IPS DF 6.9 (cell line): ENCODE data around the gene TNRC6A.

ENCODE experiments used
- DNase-seq: peaks from one replicate; pipeline ENCODE4 v3.0.0-alpha.2; 2013; ENCODE audit warnings: low read depth, low spot score
- H3K27ac ChIP-seq: one replicate; pipeline ENCODE4 v1.5.1; 2013; ENCODE audit warnings: low read length, control low read depth
- H3K27me3 ChIP-seq: 2 replicates; pipeline ENCODE4 v1.6.1; 2013; ENCODE audit warnings: mild to moderate bottlenecking, low read length; ENCODE audit not compliant: control insufficient read depth, insufficient read depth
- H3K36me3 ChIP-seq: 2 replicates; pipeline ENCODE4 v1.6.1; 2013; ENCODE audit warnings: low read length; ENCODE audit not compliant: control insufficient read depth, insufficient read depth
- H3K4me1 ChIP-seq: 2 replicates; pipeline ENCODE4 v1.6.1; 2013; ENCODE audit warnings: low read length; ENCODE audit not compliant: control insufficient read depth, insufficient read depth
- H3K4me3 ChIP-seq: 2 replicates; pipeline ENCODE4 v1.5.1; 2013; ENCODE audit warnings: mild to moderate bottlenecking, low read length
- H3K9me3 ChIP-seq: 2 replicates; pipeline ENCODE4 v1.6.1; 2013; ENCODE audit warnings: low read length, inconsistent platforms; ENCODE audit not compliant: control insufficient read depth, insufficient read depth
- WGBS: extraction: QIAGEN DNeasy Blood & Tissue Kit; methylation state at CpG from one replicate; pipeline ENCODE4 v1.1.7; 2013; ENCODE audit warnings: mixed read lengths, missing lambda C conversion rate; ENCODE audit not compliant: insufficient read length, insufficient coverage; 5-methylcytosine and 5-hydroxymethylcytosine counted together

The TNRC6A gene

GRCh38 chr16:24755201-24755874 lies 25.9 kb downstream of the TNRC6A start:
- Histone ChIP-seq H3K4me3 (no peak overlapping the region), H3K27me3 (no peaks in the 10 kb centered on the region), H3K27ac (no peak overlapping the region), H3K36me3 (no peaks in the 10 kb centered on the region; the same call in 1 of the 2 replicates), H3K4me1 (no peaks in the 10 kb centered on the region; the same call in 1 of the 2 replicates), H3K9me3 (no peaks in the 10 kb centered on the region)
- no peak for DNase-seq
- no CpG with 5 or more reads among the region's 3 CpGs for WGBS

DNA sequence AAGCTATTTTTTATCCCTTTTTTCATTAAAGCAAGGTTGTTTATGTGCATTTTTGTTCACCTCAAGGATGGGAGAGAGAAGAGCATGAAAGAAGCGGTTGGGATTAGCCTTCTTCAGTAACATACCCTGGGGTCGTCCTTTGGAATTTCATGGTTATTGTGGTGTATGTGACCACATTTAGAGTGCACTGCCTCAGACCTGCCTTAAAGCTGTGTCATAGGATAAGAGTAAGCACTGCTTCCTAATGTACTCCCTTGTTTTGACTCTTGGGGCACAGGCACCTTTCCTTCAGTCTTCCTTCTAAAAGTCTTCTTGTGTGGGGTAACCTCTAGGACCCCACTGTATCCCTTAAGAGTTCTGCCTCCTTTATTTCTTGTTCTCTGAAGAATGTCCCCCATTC lies 28.9 kb downstream of the TNRC6A start:
- no peak overlapping the region for H3K4me3 ChIP-seq
- no peaks in the 10 kb centered on the region for H3K9me3 ChIP-seq
- no peaks in the 10 kb centered on the region; the same call in 1 of the 2 replicates for H3K4me1 ChIP-seq
- H3K27me3 ChIP-seq = no peaks in the 10 kb centered on the region
- WGBS = no CpG with 5 or more reads among the region's 2 CpGs
- H3K27ac ChIP-seq = no peak overlapping the region
- no peak for DNase-seq
- H3K36me3 ChIP-seq = no peaks in the 10 kb centered on the region; the same call in 1 of the 2 replicates

DNA sequence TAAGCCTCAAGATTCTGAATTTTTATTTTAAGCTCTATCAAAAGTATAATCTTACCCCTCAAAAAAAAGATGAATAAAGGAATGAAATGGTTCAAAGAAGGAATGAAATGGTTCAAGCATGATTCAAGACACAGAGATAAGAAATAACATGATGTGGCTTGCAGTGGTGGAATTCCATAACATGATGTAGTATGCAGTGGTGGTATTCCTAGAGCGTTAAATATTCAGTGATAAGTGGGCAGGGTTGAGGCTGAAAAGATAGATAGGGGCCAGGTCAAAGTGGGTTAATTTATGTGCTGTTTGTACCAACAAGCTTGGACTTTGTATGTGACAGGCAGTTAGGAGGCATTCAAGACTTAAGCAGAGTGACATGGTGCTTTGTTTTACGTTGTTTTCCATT lies 29.6 kb downstream of the TNRC6A start:
- no peak for DNase-seq
- H3K9me3 ChIP-seq = no peaks in the 10 kb centered on the region
- H3K27ac ChIP-seq = no peak overlapping the region
- no peaks in the 10 kb centered on the region; the same call in 1 of the 2 replicates for H3K36me3 ChIP-seq
- WGBS = no CpG with 5 or more reads among the region's 2 CpGs
- H3K4me1 ChIP-seq = no peaks in the 10 kb centered on the region; the same call in 1 of the 2 replicates
- no peaks in the 10 kb centered on the region for H3K27me3 ChIP-seq
- H3K4me3 ChIP-seq = no peak overlapping the region

DNA sequence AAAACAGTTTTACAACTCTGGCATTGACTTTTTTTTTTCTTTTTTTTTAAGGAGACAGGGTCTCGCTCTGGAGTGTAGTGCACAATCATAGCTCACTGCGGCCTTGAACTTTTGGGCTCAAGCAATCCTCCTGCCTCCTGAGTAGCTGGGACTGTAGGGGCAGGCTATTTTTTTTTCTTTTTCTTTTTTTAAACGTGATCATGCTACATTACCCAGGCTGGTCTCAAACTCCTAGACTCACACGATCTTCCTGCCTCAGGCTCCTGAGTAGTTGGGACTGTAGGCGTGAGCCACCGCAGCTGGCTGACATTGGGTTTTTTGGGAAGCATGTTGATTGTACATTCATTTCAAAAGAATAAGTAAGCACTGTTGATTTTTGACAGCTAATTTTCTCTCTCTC lies 32.1 kb downstream of the TNRC6A start:
- Histone ChIP-seq H3K4me3 (no peak overlapping the region), H3K36me3 (no peaks in the 10 kb centered on the region; the same call in 1 of the 2 replicates), H3K27ac (no peak overlapping the region), H3K9me3 (no peaks in the 10 kb centered on the region), H3K4me1 (no peaks in the 10 kb centered on the region; the same call in 1 of the 2 replicates), H3K27me3 (no peaks in the 10 kb centered on the region)
- WGBS = no CpG with 5 or more reads among the region's 6 CpGs
- DNase-seq = no peak

- no CpG with 5 or more reads among the region's 2 CpGs for WGBS
- H3K27me3 ChIP-seq = no peaks in the 10 kb centered on the region
- no peak for DNase-seq
- no peaks in the 10 kb centered on the region; the same call in 1 of the 2 replicates for H3K36me3 ChIP-seq
- no peaks in the 10 kb centered on the region for H3K4me1 ChIP-seq
- no peak overlapping the region for H3K4me3 ChIP-seq
- H3K9me3 ChIP-seq = no peaks in the 10 kb centered on the region
- no peak overlapping the region for H3K27ac ChIP-seq
Measured at GRCh38 chr16:24764916-24765315, 35.5 kb downstream of the TNRC6A start.

GRCh38 chr16:24766057-24766456 lies 36.6 kb downstream of the TNRC6A start:
- WGBS = 100% methylated on average over 1 of the region's 3 CpGs
- Histone ChIP-seq H3K4me3 (no peak overlapping the region), H3K27me3 (no peaks in the 10 kb centered on the region), H3K9me3 (no peaks in the 10 kb centered on the region), H3K27ac (no peak overlapping the region), H3K4me1 (no peaks in the 10 kb centered on the region), H3K36me3 (no peaks in the 10 kb centered on the region; the same call in 1 of the 2 replicates)
- no peak for DNase-seq

DNA sequence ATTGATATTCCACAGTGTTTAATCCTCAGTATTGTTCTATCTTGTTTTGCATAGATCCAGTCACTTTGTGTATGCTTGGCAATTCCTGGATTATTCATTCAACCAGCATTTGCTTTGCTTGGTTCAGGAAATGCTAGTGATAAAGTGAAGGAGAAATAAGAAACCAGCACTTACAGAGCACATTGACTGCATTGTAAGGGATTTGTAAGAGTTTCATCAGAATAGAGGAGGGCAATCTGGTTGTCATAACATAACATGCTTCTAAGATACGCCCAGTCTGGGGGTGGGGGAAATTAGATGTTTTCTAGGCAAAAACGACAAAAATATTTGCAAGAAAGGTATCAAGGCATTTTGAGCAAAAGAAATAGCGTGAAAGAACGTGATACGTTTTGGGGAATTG lies 40.4 kb downstream of the TNRC6A start:
- Histone ChIP-seq H3K27me3 (no peaks in the 10 kb centered on the region), H3K36me3 (no peaks in the 10 kb centered on the region; the same call in 1 of the 2 replicates), H3K27ac (no peak overlapping the region), H3K9me3 (no peaks in the 10 kb centered on the region), H3K4me1 (no peaks in the 10 kb centered on the region), H3K4me3 (no peak overlapping the region)
- no peak for DNase-seq
- 100% methylated on average over 4 of the region's 5 CpGs for WGBS

DNA sequence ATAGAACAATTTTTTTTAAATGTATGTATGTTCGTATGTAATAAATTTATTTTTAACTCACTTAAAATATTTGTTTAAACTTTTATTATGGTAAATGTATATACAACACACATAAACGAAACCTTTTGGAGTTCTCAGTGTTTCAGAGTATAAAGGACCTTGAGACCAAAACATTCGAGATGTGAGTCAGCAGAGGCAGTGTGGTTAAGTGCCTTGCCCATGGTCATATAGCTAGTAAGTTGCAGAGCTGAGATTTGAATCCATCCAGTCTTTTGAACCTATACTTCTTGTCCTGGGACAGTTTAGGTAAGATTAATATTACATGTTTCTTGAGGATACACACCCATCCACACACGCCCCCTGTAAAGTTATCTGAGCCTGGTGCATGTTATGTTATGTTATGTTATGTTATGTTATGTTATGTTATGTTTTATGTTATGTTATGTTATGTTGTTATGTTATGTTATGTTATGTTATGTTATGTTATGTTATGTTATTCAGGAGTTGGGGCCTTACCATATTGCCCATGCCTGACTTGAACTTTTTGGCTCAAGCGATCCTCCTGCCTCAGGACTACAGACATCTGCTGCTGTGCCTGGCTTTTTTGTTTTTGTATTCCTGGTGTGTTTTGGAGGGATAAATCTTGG lies 41.8 kb downstream of the TNRC6A start:
- no peak overlapping the region for H3K27ac ChIP-seq
- no peak overlapping the region for H3K4me3 ChIP-seq
- no peaks in the 10 kb centered on the region for H3K36me3 ChIP-seq
- H3K27me3 ChIP-seq = no peaks in the 10 kb centered on the region
- WGBS = no CpG with 5 or more reads among the region's 5 CpGs
- DNase-seq = no peak
- H3K4me1 ChIP-seq = no peaks in the 10 kb centered on the region
- H3K9me3 ChIP-seq = no peaks in the 10 kb centered on the region

DNA sequence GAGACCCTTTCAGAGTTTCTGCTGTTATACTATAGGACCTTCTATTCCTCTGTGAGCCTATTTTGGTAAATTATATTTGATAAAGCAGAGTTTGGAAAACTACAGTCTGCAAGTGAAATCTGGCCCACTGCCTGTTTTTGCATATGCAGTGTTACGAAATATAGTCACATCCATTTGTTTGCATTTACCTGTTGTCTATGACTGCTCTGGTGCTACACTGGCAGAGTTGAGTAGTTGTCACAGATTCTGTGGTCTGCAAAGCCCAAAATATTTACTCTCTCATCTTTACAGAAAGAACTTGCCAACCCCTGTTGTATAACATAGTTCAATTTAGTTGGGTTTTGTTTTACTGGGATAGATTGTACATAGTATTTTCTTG lies 42.3 kb downstream of the TNRC6A start:
- Histone ChIP-seq H3K27me3 (no peaks in the 10 kb centered on the region), H3K36me3 (peaks cover under 1% of the 10 kb centered on the region), H3K4me3 (no peak overlapping the region), H3K27ac (no peak overlapping the region), H3K9me3 (no peaks in the 10 kb centered on the region), H3K4me1 (no peaks in the 10 kb centered on the region)
- WGBS = no CpG with 5 or more reads among the region's 1 CpG
- DNase-seq = no peak

DNA sequence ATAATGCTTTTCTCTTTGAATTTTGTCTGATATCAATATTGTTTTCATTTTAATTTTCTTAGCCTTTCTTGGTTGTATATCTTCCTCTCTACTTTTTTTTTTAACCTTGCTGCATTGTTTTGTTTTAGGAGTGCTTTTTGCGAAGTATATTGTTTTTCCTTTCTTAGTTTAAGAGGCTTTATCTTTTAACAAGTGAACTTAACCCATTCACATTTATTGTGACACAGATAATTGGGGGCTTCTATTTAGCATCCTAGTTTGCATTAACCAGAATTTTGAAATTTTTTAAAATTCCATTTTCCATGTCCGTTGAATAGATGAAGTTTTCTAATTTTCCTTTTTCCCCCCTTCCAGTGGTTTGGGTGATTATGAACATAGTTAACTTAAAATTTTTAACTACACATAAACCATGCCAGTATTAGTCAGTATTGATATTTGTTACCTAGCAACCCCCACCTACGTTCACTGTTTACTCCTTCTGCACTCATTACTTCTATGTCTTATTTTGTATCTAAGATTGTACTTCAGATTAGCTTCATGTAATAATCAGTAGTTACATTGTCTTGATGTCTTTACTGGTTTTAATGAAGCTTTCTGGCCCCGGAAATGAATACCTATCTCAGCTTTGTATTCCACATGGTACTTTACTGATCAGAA lies 44.4 kb downstream of the TNRC6A start:
- Histone ChIP-seq H3K4me3 (no peak overlapping the region), H3K4me1 (no peaks in the 10 kb centered on the region), H3K36me3 (peaks cover 9% of the 10 kb centered on the region)

More for the DNA sequence above, 44.4 kb downstream of the TNRC6A start:
- H3K9me3 ChIP-seq = no peaks in the 10 kb centered on the region
- no CpG with 5 or more reads among the region's 4 CpGs for WGBS
- H3K27me3 ChIP-seq = no peaks in the 10 kb centered on the region
- no peak overlapping the region for H3K27ac ChIP-seq
- no peak for DNase-seq
